Memory B cell (primary cell): ENCODE measurements around the gene SPRYD3.

ENCODE experiments used
- ATAC-seq: fragments of 150-1000 bp; cut with Tn5 transposase; 2 replicates; pipeline ENCODE4 v1.10.0; 2021; ENCODE audit warnings: low read depth, mild to moderate bottlenecking, moderate library complexity
- DNase-seq, 2 donors: peaks; one replicate each; pipeline ENCODE4 v3.0.0; 2022; ENCODE audit warnings: low spot score in 2 of 2
- H3K27ac Mint-ChIP-seq: one replicate; pipeline ENCODE4 v1.8.0; 2022; ENCODE audit warnings: mild to moderate bottlenecking, moderate library complexity, mixed read lengths
- H3K27me3 Mint-ChIP-seq: one replicate; pipeline ENCODE4 v1.8.0; 2022; ENCODE audit warnings: mixed read lengths
- H3K36me3 Mint-ChIP-seq: one replicate; pipeline ENCODE4 v1.8.0; 2022; ENCODE audit warnings: mild to moderate bottlenecking, mixed read lengths
- H3K4me1 Mint-ChIP-seq: one replicate; pipeline ENCODE4 v1.8.0; 2022; ENCODE audit warnings: mixed read lengths
- H3K4me3 Mint-ChIP-seq: one replicate; pipeline ENCODE4 v1.8.0; 2022; ENCODE audit warnings: mild to moderate bottlenecking, moderate library complexity, mixed read lengths
- H3K9me3 Mint-ChIP-seq: one replicate; pipeline ENCODE4 v1.8.0; 2022; ENCODE audit warnings: mixed read lengths

Gene SPRYD3

DNA sequence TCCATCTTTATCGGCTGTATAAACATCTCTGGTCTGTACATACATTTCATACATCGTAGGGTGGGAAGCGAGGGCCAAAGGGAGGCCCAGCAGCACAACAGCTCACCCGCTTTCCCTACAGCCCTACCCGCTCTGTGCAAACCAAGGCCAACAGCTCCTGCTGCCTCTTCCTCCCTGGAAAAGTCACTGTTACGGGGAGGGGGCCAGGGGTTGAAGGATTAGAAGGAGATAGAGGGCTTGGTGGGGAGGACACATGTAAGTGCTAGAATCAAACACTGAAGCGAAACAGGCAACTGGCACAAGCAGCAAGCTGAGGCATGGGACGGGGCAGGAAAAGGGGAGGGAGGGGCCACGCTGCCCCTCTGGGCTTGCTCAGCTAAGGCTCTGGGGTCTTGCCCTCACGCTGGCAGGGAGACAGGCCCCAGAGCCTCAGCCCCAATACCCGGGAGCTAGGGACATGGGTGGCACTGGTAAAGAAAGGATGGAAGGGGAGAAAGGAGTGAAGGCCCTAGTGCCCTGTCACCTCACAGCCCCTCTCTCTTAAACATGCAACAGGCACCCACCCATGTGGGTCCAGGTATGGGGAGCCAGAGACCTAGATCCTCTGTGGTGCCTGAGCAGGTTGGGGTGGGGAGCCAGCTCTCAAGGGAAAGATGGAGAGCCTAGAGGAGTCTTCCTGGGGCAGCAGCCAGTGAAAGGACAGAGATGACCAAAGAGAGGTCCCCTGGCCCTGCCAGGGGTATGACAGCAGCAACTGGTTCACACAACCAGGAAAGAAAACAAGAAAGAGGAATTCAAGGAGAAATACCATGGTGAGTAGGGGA lies 14.4 kb downstream of the SPRYD3 start:
- Mint-ChIP-seq H3K4me3 (no peak overlapping the region), H3K9me3 (no peaks in the 10 kb centered on the region), H3K27ac (no peak overlapping the region), H3K4me1 (peaks cover 4% of the 10 kb centered on the region), H3K27me3 (peaks cover 2% of the 10 kb centered on the region), H3K36me3 (peaks cover 15% of the 10 kb centered on the region)
- no peak for ATAC-seq
- no peak for DNase-seq

DNA sequence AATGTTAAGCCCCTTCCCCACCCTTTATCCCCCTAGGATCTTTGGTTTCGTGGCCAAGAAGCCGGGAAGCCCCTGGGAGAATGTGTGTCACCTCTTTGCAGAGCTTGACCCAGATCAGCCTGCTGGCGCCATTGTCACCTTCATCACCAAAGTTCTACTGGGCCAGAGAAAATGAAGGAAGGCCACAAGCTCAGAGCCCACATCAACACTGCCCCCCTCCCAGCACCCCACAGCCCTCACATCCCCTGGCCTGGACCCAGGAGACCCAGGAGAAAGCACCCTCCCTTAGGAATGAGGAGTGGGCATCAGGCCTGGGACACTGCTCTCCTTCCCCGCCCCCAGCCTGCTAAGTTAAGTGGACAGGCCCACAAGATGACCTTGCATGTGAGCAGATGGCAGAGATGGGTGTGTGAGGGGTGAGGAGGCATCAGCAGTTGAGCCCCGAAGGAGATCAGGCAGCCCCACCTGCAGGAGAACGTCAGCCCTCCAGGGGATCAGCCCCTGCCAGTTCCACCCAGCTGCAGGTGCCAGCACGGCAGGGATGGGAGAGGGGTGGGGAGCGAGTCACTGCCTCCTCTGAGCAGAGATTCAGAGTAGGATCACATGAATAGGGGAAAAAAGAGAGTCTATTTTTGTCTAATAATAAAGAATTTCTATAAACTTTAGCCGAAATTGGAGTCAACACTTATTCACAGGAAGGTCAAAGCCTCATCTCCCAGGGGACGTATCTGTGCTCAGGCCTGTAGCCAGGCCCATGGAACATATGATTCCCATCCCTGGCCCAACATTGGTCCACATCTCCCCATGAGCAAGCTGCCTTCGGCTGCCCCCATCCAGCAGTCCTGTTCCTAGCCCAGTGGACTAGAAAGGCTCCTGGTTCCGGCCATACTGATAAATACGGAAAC lies 15.2 kb downstream of the SPRYD3 start:
- DNase-seq = no peak
- H3K27me3 Mint-ChIP-seq = peaks cover 2% of the 10 kb centered on the region

DNA sequence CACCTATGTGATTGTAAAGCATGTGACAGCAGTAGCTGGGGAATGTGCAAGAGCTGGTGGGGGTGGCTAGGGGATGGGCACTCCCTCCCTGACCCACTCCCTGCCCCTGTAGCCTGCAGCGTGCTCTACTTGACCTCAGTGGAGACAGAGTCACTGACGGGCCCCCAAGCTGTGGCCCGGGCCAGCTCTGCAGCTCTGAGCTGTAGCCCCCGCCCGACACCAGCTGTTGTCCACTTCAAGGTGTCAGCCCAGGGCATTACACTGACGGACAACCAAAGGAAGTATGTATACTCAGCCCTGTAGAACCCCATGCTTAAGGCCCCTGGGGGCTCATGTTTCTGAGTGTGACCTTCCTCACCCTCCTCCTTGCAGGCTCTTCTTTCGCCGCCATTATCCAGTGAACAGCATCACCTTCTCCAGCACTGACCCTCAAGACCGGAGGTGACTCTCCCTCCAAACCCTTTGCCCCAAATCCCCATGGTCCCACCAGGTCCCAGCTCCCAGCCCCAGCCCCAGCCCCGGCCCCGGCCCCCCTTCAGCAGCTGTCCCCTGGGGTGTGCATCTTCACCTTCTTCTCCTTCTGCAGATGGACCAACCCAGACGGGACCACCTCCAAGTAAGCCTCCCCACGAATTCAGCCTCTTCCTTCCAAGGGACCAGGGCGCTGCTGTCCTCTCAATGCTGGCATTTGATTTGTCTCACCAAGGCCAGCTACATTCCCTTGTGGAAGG lies 16.0 kb downstream of the SPRYD3 start:
- Mint-ChIP-seq H3K9me3 (no peaks in the 10 kb centered on the region), H3K27me3 (peaks cover 2% of the 10 kb centered on the region), H3K4me3 (no peak overlapping the region), H3K4me1 (peaks cover 2% of the 10 kb centered on the region), H3K36me3 (peaks cover 15% of the 10 kb centered on the region), H3K27ac (no peak overlapping the region)
- DNase-seq (no peak), ATAC-seq (no peak)

More for the DNA sequence above, 15.2 kb downstream of the SPRYD3 start:
- Mint-ChIP-seq H3K36me3 (peaks cover 15% of the 10 kb centered on the region), H3K4me1 (peaks cover 2% of the 10 kb centered on the region), H3K4me3 (no peak overlapping the region), H3K9me3 (no peaks in the 10 kb centered on the region), H3K27ac (no peak overlapping the region)
- ATAC-seq = no peak

DNA sequence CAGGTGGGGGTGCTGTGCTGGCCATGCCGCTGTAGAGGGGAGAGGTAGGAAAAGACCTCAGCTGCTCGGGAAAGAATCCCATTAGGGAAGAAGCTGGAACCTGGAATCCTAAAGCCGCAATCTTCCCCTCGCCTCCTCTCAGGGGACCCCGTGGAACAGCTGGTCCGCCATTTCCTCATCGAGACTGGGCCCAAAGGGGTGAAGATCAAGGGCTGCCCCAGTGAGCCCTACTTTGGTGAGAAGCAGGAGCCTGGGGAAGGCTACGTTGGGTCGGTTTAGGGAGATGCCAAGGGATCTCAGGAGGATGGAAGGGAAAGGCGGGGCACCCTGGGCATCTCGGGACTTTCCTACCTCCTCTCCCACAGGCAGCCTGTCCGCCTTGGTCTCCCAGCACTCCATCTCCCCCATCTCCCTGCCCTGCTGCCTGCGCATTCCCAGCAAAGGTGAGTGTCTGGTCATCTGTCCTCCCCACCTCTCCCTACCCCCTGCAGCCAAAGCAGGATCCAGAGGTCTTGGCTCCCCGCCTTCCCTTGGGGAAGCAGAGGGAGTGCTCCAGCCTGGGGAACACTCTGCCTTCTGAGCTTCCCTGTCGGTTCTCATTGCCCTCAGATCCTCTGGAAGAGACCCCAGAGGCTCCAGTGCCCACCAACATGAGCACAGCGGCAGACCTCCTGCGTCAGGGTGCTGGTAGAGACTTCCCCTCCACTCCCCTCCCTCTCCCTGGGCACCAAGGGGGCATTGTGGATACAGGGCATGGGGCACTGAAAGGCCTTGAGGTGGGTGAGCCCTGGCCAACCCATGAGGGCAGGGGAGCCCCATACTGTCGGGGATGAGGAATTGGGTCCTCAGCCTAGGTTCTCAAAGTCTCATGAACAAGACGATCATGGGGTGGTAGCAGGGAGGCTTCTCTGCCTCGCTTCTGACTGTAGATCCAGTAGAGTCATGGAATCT lies 16.9 kb downstream of the SPRYD3 start:
- ATAC-seq (no peak), DNase-seq (no peak)
- Mint-ChIP-seq H3K9me3 (no peaks in the 10 kb centered on the region), H3K4me3 (no peak overlapping the region), H3K4me1 (peaks cover 2% of the 10 kb centered on the region), H3K27ac (no peak overlapping the region), H3K36me3 (peaks cover 15% of the 10 kb centered on the region), H3K27me3 (peaks cover 4% of the 10 kb centered on the region)

DNA sequence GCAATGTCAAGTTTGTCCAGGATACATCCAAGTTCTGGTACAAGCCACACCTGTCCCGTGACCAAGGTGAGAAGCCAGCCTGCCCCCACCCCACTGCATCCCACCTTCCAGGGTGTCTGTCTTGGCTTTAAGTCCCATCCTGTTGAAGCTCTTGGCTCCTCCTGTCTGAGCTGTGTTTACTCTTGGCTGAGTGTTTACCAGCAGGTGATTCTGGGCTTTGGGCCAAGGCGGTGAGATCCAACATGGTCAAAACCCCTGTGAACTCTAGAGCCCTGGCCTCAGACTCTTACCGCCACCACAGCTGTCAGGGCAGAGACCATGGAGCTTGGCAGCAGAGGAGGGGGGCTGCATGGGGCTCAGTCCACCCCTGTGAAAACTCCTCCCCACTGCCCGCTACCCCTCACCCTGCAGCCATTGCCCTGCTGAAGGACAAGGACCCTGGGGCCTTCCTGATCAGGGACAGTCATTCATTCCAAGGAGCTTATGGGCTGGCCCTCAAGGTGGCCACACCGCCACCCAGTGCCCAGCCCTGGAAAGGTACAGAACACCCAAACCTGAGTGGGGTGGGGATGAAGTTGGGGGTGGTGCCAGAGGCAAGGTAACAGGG lies 17.7 kb downstream of the SPRYD3 start:
- ATAC-seq (no peak), DNase-seq (no peak)
- H3K27ac Mint-ChIP-seq = no peak overlapping the region
- no peak overlapping the region for H3K4me3 Mint-ChIP-seq
- no peaks in the 10 kb centered on the region for H3K9me3 Mint-ChIP-seq
- peaks cover 4% of the 10 kb centered on the region for H3K27me3 Mint-ChIP-seq
- peaks cover 14% of the 10 kb centered on the region for H3K36me3 Mint-ChIP-seq
- peaks cover 2% of the 10 kb centered on the region for H3K4me1 Mint-ChIP-seq

DNA sequence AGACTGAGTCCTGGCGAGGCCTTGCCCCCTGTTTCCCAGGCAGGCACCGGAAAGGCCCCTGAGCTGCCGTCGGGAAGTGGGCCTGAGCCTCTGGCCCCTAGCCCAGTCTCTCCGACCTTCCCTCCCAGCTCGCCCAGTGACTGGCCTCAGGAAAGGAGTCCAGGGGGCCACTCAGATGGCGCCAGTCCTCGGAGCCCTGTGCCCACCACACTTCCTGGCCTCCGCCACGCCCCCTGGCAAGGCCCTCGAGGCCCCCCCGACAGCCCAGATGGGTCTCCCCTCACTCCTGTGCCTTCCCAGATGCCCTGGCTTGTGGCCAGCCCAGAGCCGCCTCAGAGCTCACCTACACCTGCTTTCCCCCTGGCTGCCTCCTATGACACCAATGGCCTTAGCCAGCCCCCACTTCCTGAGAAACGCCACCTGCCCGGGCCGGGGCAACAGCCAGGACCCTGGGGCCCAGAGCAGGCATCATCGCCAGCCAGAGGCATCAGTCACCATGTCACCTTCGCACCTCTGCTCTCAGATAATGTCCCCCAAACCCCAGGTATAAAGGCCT lies 18.4 kb downstream of the SPRYD3 start:
- H3K27ac Mint-ChIP-seq = no peak overlapping the region
- DNase-seq = no peak
- H3K36me3 Mint-ChIP-seq = peaks cover 11% of the 10 kb centered on the region
- ATAC-seq = no peak
- no peak overlapping the region for H3K4me3 Mint-ChIP-seq
- H3K9me3 Mint-ChIP-seq = no peaks in the 10 kb centered on the region
- peaks cover 4% of the 10 kb centered on the region for H3K27me3 Mint-ChIP-seq
- no peaks in the 10 kb centered on the region for H3K4me1 Mint-ChIP-seq

DNA sequence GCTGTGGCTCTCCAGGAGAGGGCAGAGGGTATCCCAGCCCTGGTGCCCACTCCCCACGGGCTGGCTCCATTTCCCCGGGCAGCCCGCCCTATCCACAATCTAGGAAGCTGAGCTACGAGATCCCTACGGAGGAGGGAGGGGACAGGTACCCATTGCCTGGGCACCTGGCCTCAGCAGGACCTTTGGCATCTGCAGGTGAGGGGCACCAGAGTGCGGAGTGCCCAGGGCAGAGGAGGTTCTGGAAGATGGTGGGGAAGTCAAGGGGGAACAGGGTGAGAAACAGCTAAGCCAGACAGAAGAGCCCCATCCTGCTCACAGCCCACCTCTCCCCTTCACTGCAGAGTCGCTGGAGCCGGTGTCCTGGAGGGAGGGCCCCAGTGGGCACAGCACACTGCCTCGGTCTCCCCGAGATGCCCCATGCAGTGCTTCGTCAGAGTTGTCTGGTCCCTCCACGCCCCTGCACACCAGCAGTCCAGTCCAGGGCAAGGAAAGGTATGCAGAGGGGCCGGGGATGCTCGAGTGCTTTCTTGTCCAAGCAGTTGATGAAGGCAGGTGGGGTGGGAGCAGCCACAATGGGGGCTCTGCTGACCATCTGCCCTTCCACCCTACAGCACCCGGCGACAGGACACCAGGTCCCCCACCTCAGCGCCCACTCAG lies 19.0 kb downstream of the SPRYD3 start:
- H3K4me1 Mint-ChIP-seq = no peaks in the 10 kb centered on the region
- no peak for DNase-seq
- no peak overlapping the region for H3K27ac Mint-ChIP-seq
- H3K36me3 Mint-ChIP-seq = peaks cover 9% of the 10 kb centered on the region
- H3K27me3 Mint-ChIP-seq = peaks cover 4% of the 10 kb centered on the region
- H3K9me3 Mint-ChIP-seq = no peaks in the 10 kb centered on the region
- no peak for ATAC-seq
- H3K4me3 Mint-ChIP-seq = no peak overlapping the region

DNA sequence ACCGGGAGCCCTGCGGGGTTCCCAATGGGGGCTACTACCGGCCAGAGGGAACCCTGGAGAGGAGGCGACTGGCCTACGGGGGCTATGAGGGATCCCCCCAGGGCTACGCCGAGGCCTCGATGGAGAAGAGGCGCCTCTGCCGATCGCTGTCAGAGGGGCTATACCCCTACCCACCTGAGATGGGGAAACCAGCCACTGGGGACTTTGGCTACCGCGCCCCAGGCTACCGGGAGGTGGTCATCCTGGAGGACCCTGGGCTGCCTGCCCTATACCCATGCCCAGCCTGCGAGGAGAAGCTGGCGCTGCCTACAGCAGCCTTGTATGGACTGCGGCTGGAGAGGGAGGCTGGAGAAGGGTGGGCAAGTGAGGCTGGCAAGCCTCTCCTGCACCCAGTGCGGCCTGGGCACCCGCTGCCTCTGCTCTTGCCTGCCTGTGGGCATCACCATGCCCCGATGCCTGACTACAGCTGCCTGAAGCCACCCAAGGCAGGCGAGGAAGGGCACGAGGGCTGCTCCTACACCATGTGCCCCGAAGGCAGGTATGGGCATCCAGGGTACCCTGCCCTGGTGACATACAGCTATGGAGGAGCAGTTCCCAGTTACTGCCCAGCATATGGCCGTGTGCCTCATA lies 19.6 kb downstream of the SPRYD3 start:
- Mint-ChIP-seq H3K27ac (no peak overlapping the region), H3K27me3 (peaks cover 4% of the 10 kb centered on the region), H3K4me3 (no peak overlapping the region), H3K4me1 (no peaks in the 10 kb centered on the region), H3K36me3 (peaks cover 4% of the 10 kb centered on the region), H3K9me3 (no peaks in the 10 kb centered on the region)
- no peak for DNase-seq
- ATAC-seq = no peak

DNA sequence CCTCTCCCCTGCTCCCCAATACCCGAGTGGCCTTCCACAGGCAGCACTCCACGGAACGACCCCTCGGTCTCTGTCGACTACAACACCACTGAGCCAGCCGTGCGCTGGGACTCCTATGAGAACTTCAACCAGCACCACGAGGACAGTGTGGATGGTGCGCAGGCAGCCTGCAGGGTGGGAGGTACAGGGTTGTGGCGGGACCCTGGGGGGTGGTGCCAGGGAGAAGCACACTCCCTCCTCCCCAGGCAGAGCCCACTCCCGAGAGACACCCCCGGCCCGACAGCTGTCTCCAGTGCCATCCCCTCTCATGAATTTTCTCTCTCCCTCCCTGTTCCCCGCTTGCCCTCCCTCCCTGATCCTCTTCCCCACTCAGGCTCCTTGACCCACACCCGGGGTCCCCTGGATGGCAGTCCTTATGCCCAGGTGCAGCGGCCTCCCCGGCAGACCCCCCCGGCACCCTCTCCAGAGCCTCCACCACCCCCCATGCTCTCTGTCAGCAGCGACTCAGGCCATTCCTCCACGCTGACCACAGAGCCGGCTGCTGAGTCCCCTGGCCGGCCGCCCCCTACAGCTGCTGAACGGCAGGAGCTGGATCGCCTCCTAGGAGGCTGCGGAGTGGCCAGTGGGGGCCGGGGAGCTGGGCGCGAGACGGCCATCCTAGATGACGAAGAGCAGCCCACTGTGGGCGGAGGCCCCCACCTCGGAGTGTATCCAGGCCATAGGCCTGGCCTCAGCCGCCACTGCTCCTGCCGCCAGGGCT lies 20.3 kb downstream of the SPRYD3 start:
- peaks cover 4% of the 10 kb centered on the region for H3K27me3 Mint-ChIP-seq
- ATAC-seq = no peak

DNA sequence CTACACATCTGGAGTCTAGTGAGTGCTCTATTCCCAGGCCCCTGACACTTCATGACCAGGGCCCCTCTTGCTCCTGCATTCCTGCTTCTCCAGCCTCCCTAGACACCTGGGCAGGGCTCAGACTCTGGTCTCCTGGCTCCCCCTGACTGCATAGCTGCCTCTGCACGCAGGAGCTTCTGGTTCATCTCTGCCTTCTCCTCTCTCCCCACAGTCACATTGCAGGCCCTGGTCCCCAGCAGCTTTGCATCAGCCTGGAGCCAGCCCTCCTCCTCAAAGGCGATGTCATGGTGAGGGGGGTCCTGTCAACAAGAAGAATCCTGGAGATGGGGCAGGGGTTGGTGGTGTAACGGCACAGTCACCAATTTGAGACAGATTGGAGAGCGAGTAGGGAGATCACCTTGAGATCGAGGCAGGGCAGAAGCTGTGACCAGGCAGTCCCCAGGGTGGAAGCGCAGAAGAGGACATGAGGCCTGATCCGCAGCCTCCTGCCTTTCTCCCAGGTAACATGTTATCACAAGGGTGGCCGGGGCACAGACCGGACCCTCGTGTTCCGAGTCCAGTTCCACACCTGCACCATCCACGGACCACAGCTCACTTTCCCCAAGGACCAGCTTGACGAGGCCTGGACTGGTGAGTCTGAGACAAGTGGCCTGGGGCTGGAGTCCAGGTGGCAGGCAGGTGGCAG lies 21.2 kb downstream of the SPRYD3 start:
- no peaks in the 10 kb centered on the region for H3K36me3 Mint-ChIP-seq
- DNase-seq (no peak), ATAC-seq (no peak)
- peaks cover 10% of the 10 kb centered on the region for H3K4me1 Mint-ChIP-seq
- no peaks in the 10 kb centered on the region for H3K9me3 Mint-ChIP-seq
- no peak overlapping the region for H3K27ac Mint-ChIP-seq
- H3K4me3 Mint-ChIP-seq = no peak overlapping the region
- H3K27me3 Mint-ChIP-seq = peaks cover 4% of the 10 kb centered on the region

More for the DNA sequence above, 20.3 kb downstream of the SPRYD3 start:
- Mint-ChIP-seq H3K9me3 (no peaks in the 10 kb centered on the region), H3K4me3 (no peak overlapping the region), H3K4me1 (peaks cover 6% of the 10 kb centered on the region), H3K27ac (no peak overlapping the region), H3K36me3 (peaks cover 2% of the 10 kb centered on the region)
- no peak for DNase-seq

DNA sequence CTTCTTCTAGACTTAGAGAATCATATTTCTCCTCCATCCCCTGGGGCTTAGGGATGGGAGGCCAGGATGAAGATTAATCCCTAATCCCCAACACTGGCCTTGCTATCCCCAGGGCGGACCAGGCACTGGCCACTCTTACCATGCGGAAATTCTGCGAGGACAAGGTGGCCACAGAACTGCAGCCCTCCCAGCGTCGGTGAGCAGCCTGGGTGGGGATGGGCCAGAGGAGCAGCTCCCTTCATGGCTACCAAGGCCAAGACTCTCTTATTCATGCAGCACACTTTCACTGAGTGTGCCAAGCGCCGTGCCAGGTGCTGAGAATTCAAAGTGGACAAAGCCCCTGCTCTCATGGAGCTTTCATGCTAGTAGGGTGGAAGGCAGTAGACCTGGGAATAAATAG lies 22.3 kb downstream of the SPRYD3 start:
- Mint-ChIP-seq H3K36me3 (no peaks in the 10 kb centered on the region), H3K4me1 (peaks cover 10% of the 10 kb centered on the region), H3K27ac (no peak overlapping the region), H3K9me3 (no peaks in the 10 kb centered on the region), H3K27me3 (peaks cover 4% of the 10 kb centered on the region), H3K4me3 (no peak overlapping the region)
- no peak for DNase-seq
- ATAC-seq = no peak
